ENCODE data around the gene MAPK11.

The MAPK11 gene

GRCh38 chr22:50269970-50270665 is at the start of gene MAPK11:
Gene MAPK11, minus strand, starts transcription at chr22:50270380. Its CDS starts 88 bp downstream, at chr22:50270292.
- Histone ChIP-seq H3K27ac (ENCODE audit: low read length) (peak within 1 kb of the TSS; percentile 56), H3K36me3 (replicated peaks; ENCODE audit: low read depth, low read length) (peaks cover 2% of the 10 kb centered on the region), H3K9ac (ENCODE audit: low read length) (peak within 1 kb of the TSS; percentile 86), H3K79me2 (ENCODE audit: low read length) (no peaks in the 10 kb centered on the region), H3K4me1 (ENCODE audit: low read length) (peaks cover 13% of the 10 kb centered on the region), H3K9me3 (ENCODE audit: insufficient read depth, low read length) (no peaks in the 10 kb centered on the region), H4K20me1 (ENCODE audit: insufficient read depth, low read length) (no peaks in the 10 kb centered on the region), H3K27me3 (ENCODE audit: low read depth, low read length) (no peaks in the 10 kb centered on the region), H3K4me2 (ENCODE audit: low read length) (peak within 1 kb of the TSS; percentile 98), H2AFZ (ENCODE audit: low read depth, low read length) (peak within 1 kb of the TSS; percentile 70; the same call in 1 of the 2 replicates), H3K4me3 (ENCODE audit: low read length) (peak within 1 kb of the TSS; percentile 99)
- TF ChIP-seq, protein P1, sequence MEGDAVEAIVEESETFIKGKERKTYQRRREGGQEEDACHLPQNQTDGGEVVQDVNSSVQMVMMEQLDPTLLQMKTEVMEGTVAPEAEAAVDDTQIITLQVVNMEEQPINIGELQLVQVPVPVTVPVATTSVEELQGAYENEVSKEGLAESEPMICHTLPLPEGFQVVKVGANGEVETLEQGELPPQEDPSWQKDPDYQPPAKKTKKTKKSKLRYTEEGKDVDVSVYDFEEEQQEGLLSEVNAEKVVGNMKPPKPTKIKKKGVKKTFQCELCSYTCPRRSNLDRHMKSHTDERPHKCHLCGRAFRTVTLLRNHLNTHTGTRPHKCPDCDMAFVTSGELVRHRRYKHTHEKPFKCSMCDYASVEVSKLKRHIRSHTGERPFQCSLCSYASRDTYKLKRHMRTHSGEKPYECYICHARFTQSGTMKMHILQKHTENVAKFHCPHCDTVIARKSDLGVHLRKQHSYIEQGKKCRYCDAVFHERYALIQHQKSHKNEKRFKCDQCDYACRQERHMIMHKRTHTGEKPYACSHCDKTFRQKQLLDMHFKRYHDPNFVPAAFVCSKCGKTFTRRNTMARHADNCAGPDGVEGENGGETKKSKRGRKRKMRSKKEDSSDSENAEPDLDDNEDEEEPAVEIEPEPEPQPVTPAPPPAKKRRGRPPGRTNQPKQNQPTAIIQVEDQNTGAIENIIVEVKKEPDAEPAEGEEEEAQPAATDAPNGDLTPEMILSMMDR (IDR thresholded peaks at IDR 0.05; ENCODE audit: low read depth, low read length), result no peak
- TF ChIP-seq EZH2phosphoT487 (IDR thresholded peaks at IDR 0.05; ENCODE audit: low read depth), result no peak

- peaks cover 25% of the 10 kb centered on the region for H3K4me1 ChIP-seq (ENCODE audit: low read length)
- TF ChIP-seq, protein P1 (IDR thresholded peaks at IDR 0.05; ENCODE audit: low read depth, low read length), result no peak
- no peak for TF ChIP-seq EZH2phosphoT487 (IDR thresholded peaks at IDR 0.05; ENCODE audit: low read depth)
- no peak overlapping the region for H3K4me3 ChIP-seq (ENCODE audit: low read length)
- no peak overlapping the region for H2AFZ ChIP-seq (ENCODE audit: low read depth, low read length)
- no peaks in the 10 kb centered on the region for H3K79me2 ChIP-seq (ENCODE audit: low read length)
- no peak overlapping the region for H3K27ac ChIP-seq (ENCODE audit: low read length)
- H3K4me2 ChIP-seq (ENCODE audit: low read length), result no peak overlapping the region
- no peak overlapping the region for H3K9ac ChIP-seq (ENCODE audit: low read length)
- 0 out of 2 replicates have a peak, but pooled peaks cover 9% of the 10 kb centered on the region for H3K27me3 ChIP-seq (ENCODE audit: low read depth, low read length)
- no peaks in the 10 kb centered on the region for H3K36me3 ChIP-seq (replicated peaks; ENCODE audit: low read depth, low read length)
- no peaks in the 10 kb centered on the region for H4K20me1 ChIP-seq (ENCODE audit: insufficient read depth, low read length)
- H3K9me3 ChIP-seq (ENCODE audit: insufficient read depth, low read length), result no peaks in the 10 kb centered on the region
Measured at GRCh38 chr22:50319503-50319951, 49.3 kb upstream of the MAPK11 start.

DNA sequence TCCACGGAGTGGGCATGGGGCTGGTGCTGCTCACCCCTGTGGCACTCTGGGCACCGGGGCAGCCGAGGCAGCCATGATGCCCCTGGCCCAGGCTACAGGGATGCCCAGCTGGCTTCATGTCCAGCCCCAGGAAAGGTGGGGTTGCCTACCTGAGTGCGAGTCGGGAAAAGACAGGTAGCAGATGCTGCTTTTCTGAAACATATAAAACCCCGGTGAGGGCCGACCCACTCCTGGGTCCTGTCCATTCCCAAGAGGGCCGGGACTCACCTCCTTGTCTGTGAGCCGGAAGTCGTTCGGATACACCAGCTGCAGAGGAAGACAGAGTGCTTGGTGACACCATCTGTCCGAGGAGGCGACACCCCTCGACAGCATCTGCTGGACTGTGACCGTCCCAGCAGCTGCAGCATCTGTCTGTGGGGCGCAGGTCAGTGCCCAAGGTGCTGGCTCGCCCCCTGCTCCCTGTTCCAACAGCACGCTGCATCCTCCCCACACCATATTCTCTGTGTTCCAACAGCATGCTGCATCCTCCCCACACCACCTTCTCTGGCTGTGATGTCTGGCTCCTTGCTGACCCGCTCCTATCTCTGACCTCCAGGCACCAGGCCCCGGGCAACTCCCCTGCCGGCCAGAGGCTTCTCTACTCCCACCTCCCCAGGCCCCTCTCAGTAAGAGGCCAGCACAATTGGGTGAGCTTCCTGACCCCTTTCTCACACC is 48.7 kb upstream of the MAPK11 start:
- H3K9me3 ChIP-seq (ENCODE audit: insufficient read depth, low read length), result no peaks in the 10 kb centered on the region
- H3K36me3 ChIP-seq (replicated peaks; ENCODE audit: low read depth, low read length), result no peaks in the 10 kb centered on the region
- no peak overlapping the region for H3K9ac ChIP-seq (ENCODE audit: low read length)
- H3K27me3 ChIP-seq (ENCODE audit: low read depth, low read length), result 0 out of 2 replicates have a peak, but pooled peaks cover 9% of the 10 kb centered on the region
- TF ChIP-seq, protein P1 (IDR thresholded peaks at IDR 0.05; ENCODE audit: low read depth, low read length), result no peak
- no peak for TF ChIP-seq EZH2phosphoT487 (IDR thresholded peaks at IDR 0.05; ENCODE audit: low read depth)
- H2AFZ ChIP-seq (ENCODE audit: low read depth, low read length), result 0 out of 2 replicates have a peak overlapping the region, but pooled peaks have one; percentile 45
- H4K20me1 ChIP-seq (ENCODE audit: insufficient read depth, low read length), result no peaks in the 10 kb centered on the region
- peak overlapping the region; percentile 32 for H3K4me2 ChIP-seq (ENCODE audit: low read length)
- peaks cover 29% of the 10 kb centered on the region for H3K4me1 ChIP-seq (ENCODE audit: low read length)
- H3K79me2 ChIP-seq (ENCODE audit: low read length), result no peaks in the 10 kb centered on the region
- H3K4me3 ChIP-seq (ENCODE audit: low read length), result no peak overlapping the region
- H3K27ac ChIP-seq (ENCODE audit: low read length), result no peak overlapping the region

DNA sequence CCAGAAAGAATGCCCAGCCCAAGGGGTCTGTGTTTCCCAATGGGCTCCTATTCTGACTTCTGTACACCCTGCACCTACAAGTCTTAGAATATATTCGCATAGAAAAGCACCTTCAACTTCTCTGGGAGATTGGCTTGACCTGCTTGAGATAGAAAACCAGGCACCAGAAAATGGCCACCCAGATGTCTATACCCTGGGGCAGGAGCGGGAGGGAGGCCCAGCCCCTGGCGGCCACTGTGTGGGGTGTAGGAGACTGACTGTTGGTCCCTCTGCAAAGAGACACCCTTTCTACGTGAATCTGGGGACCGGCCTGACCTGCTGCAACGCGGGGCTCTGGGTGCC is 48.1 kb upstream of the MAPK11 start:
- Histone ChIP-seq H3K27ac (ENCODE audit: low read length) (no peak overlapping the region), H3K27me3 (ENCODE audit: low read depth, low read length) (0 out of 2 replicates have a peak, but pooled peaks cover 9% of the 10 kb centered on the region), H3K9me3 (ENCODE audit: insufficient read depth, low read length) (no peaks in the 10 kb centered on the region), H3K4me1 (ENCODE audit: low read length) (peaks cover 32% of the 10 kb centered on the region), H3K36me3 (replicated peaks; ENCODE audit: low read depth, low read length) (no peaks in the 10 kb centered on the region), H3K9ac (ENCODE audit: low read length) (no peak overlapping the region), H3K4me3 (ENCODE audit: low read length) (no peak overlapping the region), H3K79me2 (ENCODE audit: low read length) (no peaks in the 10 kb centered on the region), H4K20me1 (ENCODE audit: insufficient read depth, low read length) (no peaks in the 10 kb centered on the region), H3K4me2 (ENCODE audit: low read length) (peak overlapping the region; percentile 32), H2AFZ (ENCODE audit: low read depth, low read length) (no peak overlapping the region)
- TF ChIP-seq, protein P1 (IDR thresholded peaks at IDR 0.05; ENCODE audit: low read depth, low read length), result no peak
- no peak for TF ChIP-seq EZH2phosphoT487 (IDR thresholded peaks at IDR 0.05; ENCODE audit: low read depth)

Measured in OCI-LY3 (cell line).